ENCODE measurements around the gene FEM1B.

DNA sequence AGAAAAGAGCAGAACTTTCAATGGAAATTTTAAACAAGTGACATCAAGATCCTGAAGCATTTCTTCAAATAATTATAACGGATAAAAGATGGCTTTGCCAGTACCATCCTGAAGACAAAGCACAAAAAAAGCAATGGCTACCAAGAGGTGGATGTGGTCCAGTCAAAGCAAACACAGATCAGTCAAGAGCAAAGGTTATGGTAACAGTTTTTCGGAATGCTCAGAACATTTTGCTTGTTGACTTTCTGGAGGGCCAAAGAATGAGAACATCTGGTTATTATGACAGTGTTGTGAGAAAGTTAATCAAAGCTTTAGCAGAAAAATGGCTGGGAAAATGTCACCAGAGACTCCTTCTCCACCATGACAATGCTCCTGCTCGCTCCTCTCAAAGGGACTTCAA, 31.5 kb downstream of the FEM1B start:
- TF ChIP-seq GATA2 (IDR thresholded peaks at IDR 0.05; ENCODE audit: low read depth, low read length) (no peak), GATA3 (IDR thresholded peaks at IDR 0.05; ENCODE audit: low read depth, low read length) (no peak)
